ENCODE data around the gene LHFPL2. TPM values are rescaled to one million over a fixed set of nuclear protein-coding genes. Genes with fewer than 3 reads are reported as not detected.

LHFPL2 gene
- total and polyA plus RNA-seq, 9 of the 15 experiments (the other 6 are each of a cell fraction or from before 2014, with no cell fraction given): 1.0 to 6.6 (median 4.6) TPM

DNA sequence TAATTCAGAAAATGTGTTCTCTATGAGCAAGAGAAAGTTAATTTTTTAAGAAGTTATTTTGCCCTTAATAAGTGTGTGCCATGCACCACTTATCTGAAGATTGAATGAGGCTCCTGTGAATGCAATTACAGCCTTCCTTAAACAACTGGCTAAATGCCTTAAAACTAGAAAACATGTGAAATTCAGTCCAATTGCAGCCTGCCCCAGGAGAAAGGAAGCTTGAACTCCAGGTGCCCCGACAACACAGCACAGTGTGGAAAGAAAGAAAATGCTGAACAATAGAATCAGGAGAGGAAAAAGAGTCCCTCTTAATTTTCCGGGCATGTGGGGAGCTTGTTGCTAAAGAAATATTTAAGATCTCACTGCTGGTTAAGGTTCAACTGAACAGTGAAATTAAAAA lies 8.8 kb downstream of the LHFPL2 start:
- no peak overlapping the region for H3K9ac ChIP-seq (ENCODE audit: insufficient read depth in 1 of 2, low read depth in 2 of 2, low read length in 2 of 2)
- FAIRE-seq (no peak), DNase-seq (ENCODE audit: extremely low read depth in 1 of 4, low spot score in 3 of 4) (no peak), ATAC-seq (no peak)
- no peak for TF ChIP-seq BRF1 (IDR thresholded peaks at IDR 0.05; ENCODE audit: borderline replicate concordance, extremely low read depth, insufficient read length)
- no peak for TF ChIP-seq ZFP1 (CRISPR knock-in tag; IDR thresholded peaks at IDR 0.05)
- no peak for TF ChIP-seq MBD2 (IDR thresholded peaks at IDR 0.05; ENCODE audit: borderline replicate concordance, low read depth)
- TF ChIP-seq HNRNPUL1 (IDR thresholded peaks at IDR 0.05; ENCODE audit: low read length): no peak
- no peak for TF ChIP-seq DIDO1 (tag; IDR thresholded peaks at IDR 0.05; ENCODE audit: low read depth)
- no peak for TF ChIP-seq NCOA2 (IDR thresholded peaks at IDR 0.05; ENCODE audit: partially characterized antibody in 2 of 2)
- TF ChIP-seq, protein P1, sequence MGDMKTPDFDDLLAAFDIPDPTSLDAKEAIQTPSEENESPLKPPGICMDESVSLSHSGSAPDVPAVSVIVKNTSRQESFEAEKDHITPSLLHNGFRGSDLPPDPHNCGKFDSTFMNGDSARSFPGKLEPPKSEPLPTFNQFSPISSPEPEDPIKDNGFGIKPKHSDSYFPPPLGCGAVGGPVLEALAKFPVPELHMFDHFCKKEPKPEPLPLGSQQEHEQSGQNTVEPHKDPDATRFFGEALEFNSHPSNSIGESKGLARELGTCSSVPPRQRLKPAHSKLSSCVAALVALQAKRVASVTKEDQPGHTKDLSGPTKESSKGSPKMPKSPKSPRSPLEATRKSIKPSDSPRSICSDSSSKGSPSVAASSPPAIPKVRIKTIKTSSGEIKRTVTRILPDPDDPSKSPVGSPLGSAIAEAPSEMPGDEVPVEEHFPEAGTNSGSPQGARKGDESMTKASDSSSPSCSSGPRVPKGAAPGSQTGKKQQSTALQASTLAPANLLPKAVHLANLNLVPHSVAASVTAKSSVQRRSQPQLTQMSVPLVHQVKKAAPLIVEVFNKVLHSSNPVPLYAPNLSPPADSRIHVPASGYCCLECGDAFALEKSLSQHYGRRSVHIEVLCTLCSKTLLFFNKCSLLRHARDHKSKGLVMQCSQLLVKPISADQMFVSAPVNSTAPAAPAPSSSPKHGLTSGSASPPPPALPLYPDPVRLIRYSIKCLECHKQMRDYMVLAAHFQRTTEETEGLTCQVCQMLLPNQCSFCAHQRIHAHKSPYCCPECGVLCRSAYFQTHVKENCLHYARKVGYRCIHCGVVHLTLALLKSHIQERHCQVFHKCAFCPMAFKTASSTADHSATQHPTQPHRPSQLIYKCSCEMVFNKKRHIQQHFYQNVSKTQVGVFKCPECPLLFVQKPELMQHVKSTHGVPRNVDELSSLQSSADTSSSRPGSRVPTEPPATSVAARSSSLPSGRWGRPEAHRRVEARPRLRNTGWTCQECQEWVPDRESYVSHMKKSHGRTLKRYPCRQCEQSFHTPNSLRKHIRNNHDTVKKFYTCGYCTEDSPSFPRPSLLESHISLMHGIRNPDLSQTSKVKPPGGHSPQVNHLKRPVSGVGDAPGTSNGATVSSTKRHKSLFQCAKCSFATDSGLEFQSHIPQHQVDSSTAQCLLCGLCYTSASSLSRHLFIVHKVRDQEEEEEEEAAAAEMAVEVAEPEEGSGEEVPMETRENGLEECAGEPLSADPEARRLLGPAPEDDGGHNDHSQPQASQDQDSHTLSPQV (IDR thresholded peaks at IDR 0.05): no peak
- TF ChIP-seq MEF2A (IDR thresholded peaks at IDR 0.05; ENCODE audit: control insufficient read depth, low read depth, low read length): no peak
- TF ChIP-seq JUNB (CRISPR knock-in tag; conservative IDR thresholded peaks at IDR 0.05): no peak
- TF ChIP-seq, protein P2, sequence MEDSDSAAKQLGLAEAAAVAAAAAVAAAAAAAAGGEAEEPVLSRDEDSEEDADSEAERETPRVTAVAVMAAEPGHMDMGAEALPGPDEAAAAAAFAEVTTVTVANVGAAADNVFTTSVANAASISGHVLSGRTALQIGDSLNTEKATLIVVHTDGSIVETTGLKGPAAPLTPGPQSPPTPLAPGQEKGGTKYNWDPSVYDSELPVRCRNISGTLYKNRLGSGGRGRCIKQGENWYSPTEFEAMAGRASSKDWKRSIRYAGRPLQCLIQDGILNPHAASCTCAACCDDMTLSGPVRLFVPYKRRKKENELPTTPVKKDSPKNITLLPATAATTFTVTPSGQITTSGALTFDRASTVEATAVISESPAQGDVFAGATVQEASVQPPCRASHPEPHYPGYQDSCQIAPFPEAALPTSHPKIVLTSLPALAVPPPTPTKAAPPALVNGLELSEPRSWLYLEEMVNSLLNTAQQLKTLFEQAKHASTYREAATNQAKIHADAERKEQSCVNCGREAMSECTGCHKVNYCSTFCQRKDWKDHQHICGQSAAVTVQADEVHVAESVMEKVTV (CRISPR knock-in tag; IDR thresholded peaks at IDR 0.05): no peak
- no peak for TF ChIP-seq ZKSCAN8 (CRISPR knock-in tag; IDR thresholded peaks at IDR 0.05)
- TF ChIP-seq, protein P3, sequence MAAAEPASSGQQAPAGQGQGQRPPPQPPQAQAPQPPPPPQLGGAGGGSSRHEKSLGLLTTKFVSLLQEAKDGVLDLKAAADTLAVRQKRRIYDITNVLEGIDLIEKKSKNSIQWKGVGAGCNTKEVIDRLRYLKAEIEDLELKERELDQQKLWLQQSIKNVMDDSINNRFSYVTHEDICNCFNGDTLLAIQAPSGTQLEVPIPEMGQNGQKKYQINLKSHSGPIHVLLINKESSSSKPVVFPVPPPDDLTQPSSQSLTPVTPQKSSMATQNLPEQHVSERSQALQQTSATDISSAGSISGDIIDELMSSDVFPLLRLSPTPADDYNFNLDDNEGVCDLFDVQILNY (CRISPR knock-in tag; IDR thresholded peaks at IDR 0.05): no peak
- no peak for TF ChIP-seq ZNF324 (CRISPR knock-in tag; IDR thresholded peaks at IDR 0.05)
- no peak for TF ChIP-seq RBM34 (IDR thresholded peaks at IDR 0.05; ENCODE audit: borderline replicate concordance, insufficient read depth, low read length)
- H3K27me3 ChIP-seq (ENCODE audit: control insufficient read depth in 2 of 2, insufficient read depth in 2 of 2, low read length in 2 of 2): no peaks in the 10 kb centered on the region
- POLR2A ChIA-PET: no interaction called here
- no peaks in the 10 kb centered on the region for H3K36me3 ChIP-seq (ENCODE audit: control insufficient read depth, insufficient read depth, low read length)
- no peak overlapping the region for H3K4me3 ChIP-seq
- 37% methylated on average over 2 of the region's 2 CpGs for WGBS (ENCODE audit: insufficient coverage, low coverage, missing lambda C conversion rate)
- BruUV-seq (replicated peaks): no TSS peak
- intact Hi-C loops (cut with micrococcal nuclease) (loop anchor here (10.0 kb wide), 1 partner anchor 325 kb away; no protein-coding TSS in a partner anchor), in situ Hi-C loops (cut with MboI) (loop anchor here (10.0 kb wide), 1 partner anchor 175 kb away; no protein-coding TSS in a partner anchor)
- no peak overlapping the region for H3K27ac ChIP-seq (ENCODE audit: extremely low read depth, low read depth, low read length)
- H4K20me1 ChIP-seq (replicated peaks; ENCODE audit: control insufficient read depth, insufficient read depth, low read length): no peaks in the 10 kb centered on the region
- H3K79me2 ChIP-seq (ENCODE audit: control insufficient read depth, insufficient read depth, low read length): no peaks in the 10 kb centered on the region
- no peak overlapping the region for H3K4me2 ChIP-seq (ENCODE audit: insufficient read depth, low read length)
- CTCF ChIA-PET (ENCODE audit: low intra/inter-chr PET ratio): no interaction called here
- peaks cover 0 to under 1% of the 10 kb centered on the region in 2 experiments; a peak in 1 of 5 replicates for H3K4me1 ChIP-seq (replicated peaks in 1 of 2; ENCODE audit: control insufficient read depth in 2 of 2, insufficient read depth in 2 of 2, low read length in 2 of 2)
- H2AFZ ChIP-seq (ENCODE audit: low read depth, low read length): no peak overlapping the region
- H3K9me1 ChIP-seq (ENCODE audit: control insufficient read depth, insufficient read depth, low read length): no peaks in the 10 kb centered on the region
- H3K9me3 ChIP-seq (replicated peaks; ENCODE audit: control insufficient read depth, insufficient read depth, low read depth, low read length): no peaks in the 10 kb centered on the region; the same call in 1 of the 2 replicates

Measured in K562 (cell line).